Uterus (tissue), 2 donors: ENCODE data around the gene CCDC60.

Experiments
- POLR2A ChIP-seq, 2 donors: fragments of 450-650 bp; IDR thresholded peaks; one replicate each; pipeline ENCODE4 v1.6.1; 2016; ENCODE audit warnings: antibody characterized with exemption in 2 of 2, mild to moderate bottlenecking in 1 of 2, moderate library complexity in 1 of 2
- TF ChIP-seq, protein P1 (sequence below), 4 experiments: fragments of 200-600 bp in 2 of 4; fragments of 450-650 bp in 2 of 4; sonication (generic) in 2 of 4; IDR thresholded peaks; one replicate each; pipeline ENCODE4 v1.5.1; 2016 to 2019; ENCODE audit warnings: antibody characterized with exemption in 4 of 4, mild to moderate bottlenecking in 2 of 4, moderate library complexity in 1 of 4

DNA sequence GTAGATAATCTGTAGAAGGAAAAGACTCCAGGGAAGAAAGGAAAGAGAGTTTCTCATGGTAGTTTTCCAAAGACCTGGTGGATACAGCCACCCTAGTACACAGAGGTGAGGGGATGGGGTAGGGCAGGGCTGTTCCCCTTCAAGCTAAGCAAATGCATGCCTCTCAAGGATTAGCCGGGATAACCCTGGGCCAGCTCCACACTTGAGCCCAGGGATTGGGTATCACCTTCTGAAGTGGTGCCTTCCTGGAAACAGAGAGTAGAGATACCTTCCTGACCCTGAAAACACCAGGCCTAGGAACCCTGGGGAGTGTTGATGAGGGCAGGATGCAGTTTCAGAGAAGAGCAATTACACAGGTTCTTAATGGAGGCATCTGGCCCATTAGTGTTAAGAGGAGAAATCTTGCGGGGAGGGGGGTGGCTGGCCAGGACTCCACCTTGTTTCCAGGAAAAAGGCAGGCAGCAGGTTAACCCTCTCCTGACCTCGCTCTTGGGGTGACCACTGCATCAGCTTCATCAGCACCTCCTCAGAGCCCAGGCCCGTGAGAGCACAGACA, 152.1 kb downstream of the CCDC60 start:
- TF ChIP-seq, protein P1, sequence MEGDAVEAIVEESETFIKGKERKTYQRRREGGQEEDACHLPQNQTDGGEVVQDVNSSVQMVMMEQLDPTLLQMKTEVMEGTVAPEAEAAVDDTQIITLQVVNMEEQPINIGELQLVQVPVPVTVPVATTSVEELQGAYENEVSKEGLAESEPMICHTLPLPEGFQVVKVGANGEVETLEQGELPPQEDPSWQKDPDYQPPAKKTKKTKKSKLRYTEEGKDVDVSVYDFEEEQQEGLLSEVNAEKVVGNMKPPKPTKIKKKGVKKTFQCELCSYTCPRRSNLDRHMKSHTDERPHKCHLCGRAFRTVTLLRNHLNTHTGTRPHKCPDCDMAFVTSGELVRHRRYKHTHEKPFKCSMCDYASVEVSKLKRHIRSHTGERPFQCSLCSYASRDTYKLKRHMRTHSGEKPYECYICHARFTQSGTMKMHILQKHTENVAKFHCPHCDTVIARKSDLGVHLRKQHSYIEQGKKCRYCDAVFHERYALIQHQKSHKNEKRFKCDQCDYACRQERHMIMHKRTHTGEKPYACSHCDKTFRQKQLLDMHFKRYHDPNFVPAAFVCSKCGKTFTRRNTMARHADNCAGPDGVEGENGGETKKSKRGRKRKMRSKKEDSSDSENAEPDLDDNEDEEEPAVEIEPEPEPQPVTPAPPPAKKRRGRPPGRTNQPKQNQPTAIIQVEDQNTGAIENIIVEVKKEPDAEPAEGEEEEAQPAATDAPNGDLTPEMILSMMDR (IDR thresholded peaks at IDR 0.05), result no peak
- no peak for TF ChIP-seq POLR2A (IDR thresholded peaks at IDR 0.05)
